IMR-90 (cell line): ENCODE measurements around the gene CHD2. TPM values are rescaled to one million over a fixed set of nuclear protein-coding genes. Genes with fewer than 3 reads are reported as not detected.

ENCODE experiments used
- ATAC-seq: fragments of 200-7000 bp; cut with Tn5 transposase; 2 replicates; pipeline ENCODE4 v1.9.1; 2020; ENCODE audit warnings: low read depth, mild to moderate bottlenecking, moderate library complexity
- BruUV-seq: library from RNA; stranded (reverse); fragments of 400-500 nt; replicated peaks from 2 replicates; lab custom pipeline; 2021; lab: Mats Ljungman, UMichigan
- CTCF ChIA-PET: fragments of 300-600 bp; formaldehyde crosslinking; extraction: SDS; loops from one replicate; lab custom pipeline; 2021; ENCODE audit warnings: antibody characterized with exemption; lab: Yijun Ruan, JAX
- POLR2A ChIA-PET: fragments of 300-600 bp; sonication (Branson Sonifier 250); formaldehyde crosslinking; loops from one replicate; lab custom pipeline; 2022; ENCODE audit warnings: antibody characterized with exemption; ENCODE audit not compliant: unreplicated experiment; lab: Charles Lee
- DNase-seq: peaks from one replicate; pipeline ENCODE4 v3.0.0; 2013
- H2AFZ ChIP-seq: replicated peaks from 2 replicates; pipeline ENCODE3; 2013; ENCODE audit warnings: low read length, mild to moderate bottlenecking; ENCODE audit not compliant: poor library complexity
- H2AK5ac ChIP-seq: 2 replicates; pipeline ENCODE4 v1.6.1; 2013; ENCODE audit warnings: low read depth, low read length, inconsistent platforms
- H2AK9ac ChIP-seq: replicated peaks from 2 replicates; pipeline ENCODE3; 2013; ENCODE audit warnings: mild to moderate bottlenecking, low read depth, low read length, moderate library complexity; ENCODE audit not compliant: poor library complexity
- H2BK120ac ChIP-seq: 2 replicates; pipeline ENCODE4 v1.6.1; 2013; ENCODE audit warnings: low read depth, low read length, inconsistent platforms
- H2BK15ac ChIP-seq: 3 replicates; pipeline ENCODE4 v1.6.1; 2013; ENCODE audit warnings: low read depth, low read length, inconsistent platforms
- H2BK20ac ChIP-seq: 2 replicates; pipeline ENCODE4 v1.6.1; 2013; ENCODE audit warnings: low read depth, mild to moderate bottlenecking, inconsistent platforms, low read length, moderate library complexity
- H2BK5ac ChIP-seq: 2 replicates; pipeline ENCODE4 v1.6.1; 2013; ENCODE audit warnings: mild to moderate bottlenecking, low read depth, low read length, inconsistent platforms; ENCODE audit not compliant: poor library complexity, severe bottlenecking
- H3K14ac ChIP-seq: replicated peaks from 2 replicates; pipeline ENCODE4 v1.6.1; 2013; ENCODE audit warnings: low read depth, low read length, inconsistent platforms
- H3K18ac ChIP-seq: 2 replicates; pipeline ENCODE4 v1.6.1; 2013; ENCODE audit warnings: low read depth, low read length, control low read depth
- H3K23ac ChIP-seq: 2 replicates; pipeline ENCODE4 v1.6.1; 2013; ENCODE audit warnings: low read depth, low read length, inconsistent platforms
- H3K27ac ChIP-seq: 2 replicates; pipeline ENCODE4 v1.5.1; 2013; ENCODE audit warnings: mild to moderate bottlenecking, control low read depth, low read length; ENCODE audit not compliant: insufficient read depth
- H3K27me3 ChIP-seq: 2 replicates; pipeline ENCODE4 v1.6.1; 2013; ENCODE audit warnings: low read length; ENCODE audit not compliant: control insufficient read depth, insufficient read depth
- H3K36me3 ChIP-seq: 2 replicates; pipeline ENCODE4 v1.6.1; 2013; ENCODE audit warnings: low read length, mixed read lengths; ENCODE audit not compliant: control insufficient read depth, insufficient read depth
- H3K4ac ChIP-seq: 2 replicates; pipeline ENCODE4 v1.6.1; 2013; ENCODE audit warnings: low read depth, low read length, inconsistent platforms
- H3K4me1 ChIP-seq: 2 replicates; pipeline ENCODE4 v1.6.1; 2013; ENCODE audit warnings: low read length, mixed read lengths; ENCODE audit not compliant: control insufficient read depth, insufficient read depth
- H3K4me2 ChIP-seq: 2 replicates; pipeline ENCODE4 v1.6.1; 2013; ENCODE audit warnings: low read depth, mild to moderate bottlenecking, control low read depth, low read length, moderate library complexity
- H3K4me3 ChIP-seq: 2 replicates; pipeline ENCODE4 v1.5.1; 2013; ENCODE audit warnings: low read depth, mild to moderate bottlenecking, control low read depth, low read length, moderate library complexity; ENCODE audit not compliant: insufficient read depth
- H3K56ac ChIP-seq: 2 replicates; pipeline ENCODE4 v1.6.1; 2013; ENCODE audit warnings: low read length, inconsistent platforms; ENCODE audit not compliant: insufficient read depth; ENCODE audit errors: extremely low read depth
- H3K79me1 ChIP-seq, 2 experiments: 2 replicates each; pipeline ENCODE4 v1.6.1; 2013; ENCODE audit warnings: low read length in 2 of 2, inconsistent platforms in 1 of 2, low read depth in 1 of 2
- H3K9ac ChIP-seq: 2 replicates; pipeline ENCODE4 v1.6.1; 2013; ENCODE audit warnings: low read depth, low read length, control low read depth
- H3K9me1 ChIP-seq: 2 replicates; pipeline ENCODE4 v1.6.1; 2013; ENCODE audit warnings: low read length, inconsistent platforms; ENCODE audit not compliant: insufficient read depth
- H3K9me3 ChIP-seq: 2 replicates; pipeline ENCODE4 v1.6.1; 2013; ENCODE audit warnings: low read length; ENCODE audit not compliant: control insufficient read depth, insufficient read depth
- H4K20me1 ChIP-seq: 2 replicates; pipeline ENCODE4 v1.6.1; 2013; ENCODE audit warnings: low read length, inconsistent platforms; ENCODE audit not compliant: insufficient read depth
- H4K5ac ChIP-seq: 2 replicates; pipeline ENCODE4 v1.6.1; 2013; ENCODE audit warnings: mild to moderate bottlenecking, low read depth, low read length, control low read depth
- H4K8ac ChIP-seq, 2 experiments: 2 replicates each; pipeline ENCODE4 v1.6.1; 2013; ENCODE audit warnings: low read depth in 2 of 2, low read length in 2 of 2, control low read depth in 1 of 2, inconsistent platforms in 1 of 2
- H4K91ac ChIP-seq: 2 replicates; pipeline ENCODE4 v1.6.1; 2013; ENCODE audit warnings: low read depth, low read length, inconsistent platforms; ENCODE audit not compliant: insufficient read depth
- BHLHE40 ChIP-seq: fragments of 150-350 bp; IDR thresholded peaks from 2 replicates; pipeline ENCODE4 v1.6.1; 2016; ENCODE audit warnings: mild to moderate bottlenecking, low read depth, low read length
- CEBPB ChIP-seq: IDR thresholded peaks from 2 replicates; pipeline ENCODE4 v1.6.1; 2012; ENCODE audit warnings: low read depth, low read length, improper control_type of control experiment
- CHD1 ChIP-seq: IDR thresholded peaks from 2 replicates; pipeline ENCODE4 v1.6.1; 2012; ENCODE audit warnings: low read depth, low read length, improper control_type of control experiment
- CTCF ChIP-seq: conservative IDR thresholded peaks from 2 replicates; pipeline ENCODE4 v1.5.1; 2012; ENCODE audit warnings: mild to moderate bottlenecking, low read depth, low read length, improper control_type of control experiment
- ELK1 ChIP-seq: fragments of 150-350 bp; IDR thresholded peaks from 2 replicates; pipeline ENCODE4 v1.6.1; 2016; ENCODE audit warnings: low read depth, mild to moderate bottlenecking, low read length, moderate library complexity, borderline replicate concordance
- FOS ChIP-seq: fragments of 150-350 bp; IDR thresholded peaks from 2 replicates; pipeline ENCODE4 v1.6.1; 2016; ENCODE audit warnings: low read depth, low read length
- MAFK ChIP-seq: IDR thresholded peaks from 2 replicates; pipeline ENCODE4 v1.6.1; 2012; ENCODE audit warnings: low read depth, low read length, improper control_type of control experiment
- MAZ ChIP-seq: IDR thresholded peaks from 2 replicates; pipeline ENCODE4 v1.6.1; 2012; ENCODE audit warnings: low read depth, mild to moderate bottlenecking, low read length, improper control_type of control experiment, moderate library complexity, borderline replicate concordance
- MXI1 ChIP-seq: IDR thresholded peaks from 2 replicates; pipeline ENCODE4 v1.6.1; 2012; ENCODE audit warnings: low read depth, mild to moderate bottlenecking, low read length, moderate library complexity, borderline replicate concordance
- NFE2L2 ChIP-seq: fragments of 150-350 bp; IDR thresholded peaks from 2 replicates; pipeline ENCODE4 v1.6.1; 2016; ENCODE audit warnings: low read depth, mild to moderate bottlenecking, low read length
- POLR2A ChIP-seq: IDR thresholded peaks from 2 replicates; pipeline ENCODE4 v1.6.1; 2012; ENCODE audit warnings: mild to moderate bottlenecking, low read depth, low read length
- RAD21 ChIP-seq: IDR thresholded peaks from 2 replicates; pipeline ENCODE4 v1.6.1; 2012; ENCODE audit warnings: low read length, improper control_type of control experiment
- RCOR1 ChIP-seq: IDR thresholded peaks from 2 replicates; pipeline ENCODE4 v1.6.1; 2012; ENCODE audit warnings: mild to moderate bottlenecking, low read length, improper control_type of control experiment; ENCODE audit not compliant: insufficient replicate concordance
- RFX5 ChIP-seq: IDR thresholded peaks from 2 replicates; pipeline ENCODE4 v1.8.0; 2012; ENCODE audit warnings: low read depth, mild to moderate bottlenecking, low read length, moderate library complexity
- SMC3 ChIP-seq: fragments of 150-350 bp; IDR thresholded peaks from 2 replicates; pipeline ENCODE4 v1.6.1; 2016; ENCODE audit warnings: low read depth, mild to moderate bottlenecking, antibody characterized with exemption, low read length, moderate library complexity
- USF2 ChIP-seq: fragments of 150-350 bp; IDR thresholded peaks from 2 replicates; pipeline ENCODE4 v1.6.1; 2017; ENCODE audit warnings: mild to moderate bottlenecking, antibody characterized with exemption, low read length, low read depth
- WGBS, 2 experiments: methylation state at CpG; one replicate each; pipeline versions ENCODE4 v1.1.5 to v1.1.7; 2013; ENCODE audit warnings: missing lambda C conversion rate in 2 of 2; ENCODE audit not compliant: insufficient read length in 1 of 2; ENCODE audit errors: extremely low coverage in 2 of 2; 5-methylcytosine and 5-hydroxymethylcytosine counted together
- dilution Hi-C: fragments of 300-500 bp; cut with HindIII; formaldehyde crosslinking; loops from one replicate; pipeline ENCODE4 v1.14.3; 2018; ENCODE audit warnings: low sequenced_read_pairs; ENCODE audit not compliant: unreplicated experiment
- in situ Hi-C: fragments of 300-500 bp; cut with MboI; formaldehyde crosslinking; loops from 3 replicates; pipeline ENCODE4 v1.14.3; 2019; ENCODE audit warnings: low sequenced_read_pairs, inconsistent platforms, mixed read lengths
- intact Hi-C: fragments of 100-400 bp; cut with micrococcal nuclease; formaldehyde crosslinking; loops from 2 replicates; pipeline ENCODE4 v1.10.0; 2022
- polyA plus RNA-seq, 3 experiments: library from polyadenylated mRNA; depleted of rRNA; stranded (reverse); fragments of >200 nt; gene quantifications; 2 replicates each; pipeline ENCODE4 v1.2.3, GENCODE V29; 2012; ENCODE audit warnings: low replicate concordance in 1 of 3
- total RNA-seq: library from RNA; depleted of rRNA; stranded (reverse); fragments of >200 nt; gene quantifications from 2 replicates; pipeline ENCODE4 v1.2.3, GENCODE V29; 2012

Gene CHD2
- total and polyA plus RNA-seq, 2 of the 4 experiments (the other 2 are of a cell fraction) = 44.9 to 64.7 TPM

- ChIA-PET POLR2A (no interaction called here), CTCF (no interaction called here)
- dilution Hi-C loops = no loop called here
- H2BK20ac ChIP-seq = no peak overlapping the region
- TF ChIP-seq CTCF (no peak), CHD1 (no peak), MAFK (no peak), CEBPB (no peak), ELK1 (no peak), RCOR1 (no peak), RFX5 (no peak), SMC3 (no peak), BHLHE40 (no peak), USF2 (no peak), MXI1 (no peak), MAZ (no peak), POLR2A (no peak), RAD21 (no peak), NFE2L2 (no peak), FOS (no peak)
- intact Hi-C loops = no loop called here
- no peak overlapping the region for H3K4me3 ChIP-seq
- no peak overlapping the region for H3K27ac ChIP-seq
- BruUV-seq = no TSS peak
- H3K27me3 ChIP-seq = peaks cover 4% of the 10 kb centered on the region; the same call in 1 of the 2 replicates
- ATAC-seq = no peak
- H4K8ac ChIP-seq = no peak overlapping the region
- no peak overlapping the region for H3K18ac ChIP-seq
- H2AK5ac ChIP-seq = no peak overlapping the region
- H2BK120ac ChIP-seq = no peak overlapping the region
- no peak overlapping the region for H3K14ac ChIP-seq
- H2AK9ac ChIP-seq = no peak overlapping the region
- H3K79me1 ChIP-seq = no peaks in the 10 kb centered on the region
- no peaks in the 10 kb centered on the region for H3K9me1 ChIP-seq
- H4K20me1 ChIP-seq = no peaks in the 10 kb centered on the region
- H4K5ac ChIP-seq = no peak overlapping the region
- H3K4ac ChIP-seq = no peak overlapping the region
- no peaks in the 10 kb centered on the region for H3K4me1 ChIP-seq
- no peaks in the 10 kb centered on the region for H3K36me3 ChIP-seq
- WGBS, 2 experiments = 67% methylated on average over 6 of the region's 7 CpGs; no CpG with 5 or more reads in 1 of the 2 experiments
- H4K91ac ChIP-seq = no peak overlapping the region
- H2BK5ac ChIP-seq = no peak overlapping the region
- no peak for DNase-seq
- H3K9me3 ChIP-seq = peaks cover 3% of the 10 kb centered on the region; the same call in 1 of the 2 replicates
- H3K9ac ChIP-seq = no peak overlapping the region
- no peak overlapping the region for H2AFZ ChIP-seq
- H3K56ac ChIP-seq = no peak overlapping the region
- no peak overlapping the region for H3K4me2 ChIP-seq
- in situ Hi-C loops = no loop called here
- H3K23ac ChIP-seq = no peak overlapping the region
- no peak overlapping the region for H2BK15ac ChIP-seq
Observed at GRCh38 chr15:93046721-93047120, 146.6 kb downstream of the CHD2 start.
